ENCODE data around the gene SRGAP3.

GRCh38 chr3:9066141-9066540, 183.3 kb downstream of the SRGAP3 start:
- TF ChIP-seq CTCF (IDR thresholded peaks at IDR 0.05) (no peak), POLR2A (IDR thresholded peaks at IDR 0.05) (no peak)
